ENCODE measurements around the gene GNAQ. TPM values are rescaled to one million over a fixed set of nuclear protein-coding genes. Genes with fewer than 3 reads are reported as not detected.

The GNAQ gene
- total RNA-seq, 4 donors from 2014 or later: 64.0 to 80.4 (median 69.2) TPM

DNA sequence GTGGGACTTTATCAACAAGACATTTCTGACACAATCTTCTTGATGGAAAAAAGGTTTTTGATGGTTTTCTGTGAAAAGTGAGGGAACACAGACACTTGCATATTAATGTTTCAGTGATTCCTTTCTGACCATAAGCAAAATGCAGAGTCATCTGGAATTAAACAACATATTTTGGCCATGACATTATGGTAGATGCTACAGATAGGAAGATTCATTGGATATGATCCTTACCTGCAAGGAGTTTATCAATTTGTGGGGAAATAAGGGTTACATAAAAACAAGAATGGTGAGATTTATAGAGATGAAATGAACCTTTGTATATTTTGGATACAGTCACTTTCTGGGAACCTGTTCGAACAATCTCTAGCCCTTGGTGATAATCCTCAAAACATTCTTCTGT, 228.2 kb downstream of the GNAQ start:
- H3K4me1 ChIP-seq: peaks cover 9 to 35% (median 22%) of the 10 kb centered on the region in 4 donors
- WGBS: 87% methylated on average over 1 of the region's 1 CpG
- intact Hi-C loops (cut with DNase I): no loop called here
- H3K9me3 ChIP-seq: no peaks in the 10 kb centered on the region
- TF ChIP-seq EP300 (IDR thresholded peaks at IDR 0.05) (no peak), POLR2AphosphoS5 (IDR thresholded peaks at IDR 0.05) (no peak), POLR2A (IDR thresholded peaks at IDR 0.05; ENCODE audit: low read depth) (no peak)
- TF ChIP-seq, protein P1, sequence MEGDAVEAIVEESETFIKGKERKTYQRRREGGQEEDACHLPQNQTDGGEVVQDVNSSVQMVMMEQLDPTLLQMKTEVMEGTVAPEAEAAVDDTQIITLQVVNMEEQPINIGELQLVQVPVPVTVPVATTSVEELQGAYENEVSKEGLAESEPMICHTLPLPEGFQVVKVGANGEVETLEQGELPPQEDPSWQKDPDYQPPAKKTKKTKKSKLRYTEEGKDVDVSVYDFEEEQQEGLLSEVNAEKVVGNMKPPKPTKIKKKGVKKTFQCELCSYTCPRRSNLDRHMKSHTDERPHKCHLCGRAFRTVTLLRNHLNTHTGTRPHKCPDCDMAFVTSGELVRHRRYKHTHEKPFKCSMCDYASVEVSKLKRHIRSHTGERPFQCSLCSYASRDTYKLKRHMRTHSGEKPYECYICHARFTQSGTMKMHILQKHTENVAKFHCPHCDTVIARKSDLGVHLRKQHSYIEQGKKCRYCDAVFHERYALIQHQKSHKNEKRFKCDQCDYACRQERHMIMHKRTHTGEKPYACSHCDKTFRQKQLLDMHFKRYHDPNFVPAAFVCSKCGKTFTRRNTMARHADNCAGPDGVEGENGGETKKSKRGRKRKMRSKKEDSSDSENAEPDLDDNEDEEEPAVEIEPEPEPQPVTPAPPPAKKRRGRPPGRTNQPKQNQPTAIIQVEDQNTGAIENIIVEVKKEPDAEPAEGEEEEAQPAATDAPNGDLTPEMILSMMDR (IDR thresholded peaks at IDR 0.05): no peak
- H3K27ac ChIP-seq (replicated peaks in 1 of 4): no peak overlapping the region
- H3K36me3 ChIP-seq: no peaks in the 10 kb centered on the region
- no peaks in the 10 kb centered on the region for H3K27me3 ChIP-seq
- no peak overlapping the region for H3K4me3 ChIP-seq
- no peak for DNase-seq (ENCODE audit: extremely low spot score)

DNA sequence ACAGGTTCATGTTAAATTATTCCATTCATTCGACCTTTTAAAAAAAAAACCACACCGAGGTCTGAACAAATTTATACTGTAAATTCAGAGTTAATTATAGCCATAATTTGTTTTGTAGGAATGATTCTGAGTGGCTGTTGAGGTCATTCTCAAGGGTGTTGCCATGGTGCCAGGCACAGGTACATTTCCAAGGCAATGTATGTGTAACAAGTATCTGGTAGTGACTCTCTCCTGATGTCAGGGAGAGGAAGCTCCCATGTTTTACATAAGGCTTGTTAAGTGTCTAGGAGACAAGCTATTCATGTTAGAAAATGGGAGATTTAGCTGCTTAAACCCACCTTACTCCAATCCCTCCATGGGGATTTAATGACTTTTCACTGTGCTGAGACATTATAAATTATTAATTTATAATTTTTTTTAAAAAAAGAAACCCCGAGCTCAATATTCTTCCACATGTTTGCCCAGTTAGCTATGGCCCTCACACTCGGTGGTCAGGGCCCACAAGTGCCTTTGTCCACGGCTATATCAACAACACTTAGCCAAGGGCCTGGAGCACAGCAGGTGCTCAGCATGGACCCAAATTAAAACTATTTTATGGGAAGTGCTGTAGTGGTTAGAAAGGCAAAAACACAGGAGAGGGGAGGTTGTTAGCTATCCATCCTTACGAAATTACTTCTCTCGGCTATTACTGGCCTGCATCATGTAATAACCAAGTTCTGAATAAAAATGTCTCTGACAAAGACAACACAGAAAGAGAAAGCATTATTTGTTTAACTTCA, 228.9 kb downstream of the GNAQ start:
- WGBS: 87% methylated on average over 7 of the region's 7 CpGs
- DNase-seq (ENCODE audit: extremely low spot score): no peak
- no peaks in the 10 kb centered on the region for H3K36me3 ChIP-seq
- peaks cover 4 to 36% (median 20%) of the 10 kb centered on the region in 4 donors for H3K4me1 ChIP-seq
- intact Hi-C loops (cut with DNase I): no loop called here
- H3K4me3 ChIP-seq: no peak overlapping the region
- no peak overlapping the region for H3K27ac ChIP-seq (replicated peaks in 1 of 4)
- no peak for TF ChIP-seq EP300 (IDR thresholded peaks at IDR 0.05)
- TF ChIP-seq POLR2A (IDR thresholded peaks at IDR 0.05; ENCODE audit: low read depth): no peak
- TF ChIP-seq POLR2AphosphoS5 (IDR thresholded peaks at IDR 0.05): no peak
- TF ChIP-seq, protein P1 (IDR thresholded peaks at IDR 0.05): no peak
- no peaks in the 10 kb centered on the region for H3K9me3 ChIP-seq
- H3K27me3 ChIP-seq: no peaks in the 10 kb centered on the region

DNA sequence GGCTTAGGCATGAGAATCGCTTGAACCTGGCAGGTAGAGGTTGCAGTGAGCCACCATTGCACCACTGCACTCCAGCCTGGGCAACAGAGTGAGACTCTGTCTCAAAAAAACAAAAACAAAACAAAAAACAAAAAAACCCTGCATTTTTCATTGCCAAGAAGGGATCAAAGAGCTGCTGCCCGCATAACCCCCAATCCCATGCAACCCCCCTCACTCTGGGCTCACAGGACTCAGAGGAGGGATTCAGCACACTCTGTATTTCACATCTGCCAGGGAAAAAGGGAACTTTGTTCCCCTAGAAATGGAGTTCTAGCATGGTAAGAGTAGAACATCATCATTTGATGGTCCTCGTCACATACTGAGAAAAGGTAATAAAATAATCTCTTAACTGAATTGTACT, 229.5 kb downstream of the GNAQ start:
- no peaks in the 10 kb centered on the region for H3K36me3 ChIP-seq
- no peak overlapping the region for H3K4me3 ChIP-seq
- DNase-seq (ENCODE audit: extremely low spot score): no peak
- H3K27me3 ChIP-seq: no peaks in the 10 kb centered on the region
- TF ChIP-seq EP300 (IDR thresholded peaks at IDR 0.05) (no peak), POLR2A (IDR thresholded peaks at IDR 0.05; ENCODE audit: low read depth) (no peak), POLR2AphosphoS5 (IDR thresholded peaks at IDR 0.05) (no peak)
- TF ChIP-seq, protein P1 (IDR thresholded peaks at IDR 0.05): no peak
- no peak overlapping the region for H3K27ac ChIP-seq (replicated peaks in 1 of 4)
- peaks cover 0 to 32% (median 14%) of the 10 kb centered on the region in 4 donors for H3K4me1 ChIP-seq
- H3K9me3 ChIP-seq: no peaks in the 10 kb centered on the region
- WGBS: 94% methylated on average over 3 of the region's 3 CpGs
- intact Hi-C loops (cut with DNase I): no loop called here

DNA sequence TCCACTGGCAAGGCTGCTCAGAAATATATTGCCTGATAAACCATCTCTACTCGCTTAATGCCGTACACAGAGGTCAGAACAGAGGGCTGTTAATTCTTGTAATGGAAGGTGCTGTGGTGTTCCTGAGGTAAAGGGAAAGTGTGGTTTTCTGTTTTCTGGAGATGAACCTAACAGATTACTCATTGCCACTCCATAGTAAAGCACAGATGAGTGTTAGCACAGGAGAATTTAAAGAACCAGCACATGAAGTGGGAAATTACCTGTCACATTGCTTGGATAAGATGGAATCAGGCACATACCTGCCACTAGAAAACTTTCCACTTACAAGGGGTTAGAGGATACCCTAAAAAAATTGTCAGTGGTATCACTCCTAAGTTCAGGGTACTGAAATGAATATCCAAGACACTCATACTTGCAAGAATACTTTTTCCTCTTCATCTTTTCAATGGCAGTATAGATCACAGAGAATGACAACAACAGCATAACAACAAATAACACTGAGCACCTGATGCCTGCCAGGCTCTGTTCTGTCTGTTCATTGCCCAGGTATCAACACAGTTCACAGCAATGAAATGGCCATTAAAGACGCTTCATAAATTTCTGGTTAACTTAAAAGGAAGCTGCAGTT, 230.6 kb downstream of the GNAQ start:
- Histone ChIP-seq H3K27me3 (no peaks in the 10 kb centered on the region), H3K4me3 (no peak overlapping the region), H3K4me1 (peaks cover 0 to 28% (median 13%) of the 10 kb centered on the region in 4 donors), H3K9me3 (no peaks in the 10 kb centered on the region), H3K27ac (replicated peaks in 1 of 4) (no peak overlapping the region), H3K36me3 (no peaks in the 10 kb centered on the region)
- no peak for DNase-seq (ENCODE audit: extremely low spot score)
- WGBS: 95% methylated on average over 3 of the region's 3 CpGs
- intact Hi-C loops (cut with DNase I): no loop called here
- TF ChIP-seq, protein P1 (IDR thresholded peaks at IDR 0.05): no peak
- TF ChIP-seq POLR2AphosphoS5 (IDR thresholded peaks at IDR 0.05) (no peak), EP300 (IDR thresholded peaks at IDR 0.05) (no peak), POLR2A (IDR thresholded peaks at IDR 0.05; ENCODE audit: low read depth) (no peak)
